BJ (cell line): Measurements from ENCODE around the gene ATG13. TPM values are rescaled to one million over a fixed set of nuclear protein-coding genes. Genes with fewer than 3 reads are reported as not detected.

Experiments
- CTCF ChIA-PET: fragments of 350-600 bp; formaldehyde crosslinking; extraction: SDS; loops from one replicate; lab custom pipeline; 2021; ENCODE audit warnings: antibody characterized with exemption, inconsistent platforms; lab: Yijun Ruan, JAX
- POLR2A ChIA-PET: fragments of 300-600 bp; sonication (Branson Sonifier 250); formaldehyde crosslinking; extraction: SDS; loops from one replicate; lab custom pipeline; 2021; ENCODE audit warnings: antibody characterized with exemption; lab: Charles Lee
- DNase-seq: peaks from one replicate; pipeline ENCODE4 v3.0.0-alpha.2; 2011; ENCODE audit warnings: low read depth
- H3K27me3 ChIP-seq: 2 replicates; pipeline ENCODE4 v1.6.0; 2011; ENCODE audit warnings: low read length; ENCODE audit not compliant: control insufficient read depth, insufficient read depth
- H3K36me3 ChIP-seq: 2 replicates; pipeline ENCODE4 v1.5.1; 2011; ENCODE audit warnings: low read length; ENCODE audit not compliant: control insufficient read depth, insufficient read depth
- H3K4me3 ChIP-seq: 2 replicates; pipeline ENCODE4 v1.5.1; 2011; ENCODE audit warnings: low read depth, mild to moderate bottlenecking, control low read depth, low read length
- CTCF ChIP-seq: IDR thresholded peaks from 2 replicates; pipeline ENCODE4 v1.5.1; 2011; ENCODE audit warnings: low read depth, mild to moderate bottlenecking, control low read depth, inconsistent platforms, low read length, moderate library complexity; ENCODE audit not compliant: insufficient read depth
- polyA plus RNA-seq: library from polyadenylated mRNA; depleted of rRNA; stranded (reverse); fragments of >200 nt; gene quantifications from 2 replicates; pipeline ENCODE4 v1.2.3, GENCODE V29; 2011

ATG13 gene
- polyA plus RNA-seq, 1 experiment = 111 TPM

GRCh38 chr11:46618837-46619236 is 1.5 kb downstream of the ATG13 start:
- TF ChIP-seq CTCF = no peak
- Histone ChIP-seq H3K27me3 (no peaks in the 10 kb centered on the region), H3K4me3 (no peak overlapping the region; the same call in 1 of the 2 replicates), H3K36me3 (no peaks in the 10 kb centered on the region; the same call in 1 of the 2 replicates)
- no peak for DNase-seq
- ChIA-PET POLR2A (no interaction called here), CTCF (interaction anchor here (0.7 to 3.1 kb wide), 17 partner anchors 8 to 236 kb away, joined by 3 to 15 read pairs (median 5); partner anchors contain the start of gene CHRM4)

- POLR2A ChIA-PET = no interaction called here
- TF ChIP-seq CTCF = no peak
These were observed 8.1 kb downstream of the ATG13 start for GRCh38 chr11:46625406-46625805.

GRCh38 chr11:46628961-46629360 is 11.6 kb downstream of the ATG13 start:
- Histone ChIP-seq H3K4me3 (no peak overlapping the region), H3K27me3 (no peaks in the 10 kb centered on the region), H3K36me3 (peaks cover 11% of the 10 kb centered on the region)
- ChIA-PET CTCF (interaction anchor here (1.3 to 1.5 kb wide), 2 partner anchors 11 to 14 kb away, joined by 3 to 4 read pairs; partner anchors contain the start of genes ATG13 and HARBI1), POLR2A (no interaction called here)
- no peak for TF ChIP-seq CTCF
- no peak for DNase-seq

More at GRCh38 chr11:46625406-46625805, 8.1 kb downstream of the ATG13 start:
- CTCF ChIA-PET = interaction anchor here (0.7 to 1.4 kb wide), 3 partner anchors 12 to 86 kb away, joined by 3 to 5 read pairs (median 4); no protein-coding TSS in a partner anchor
- Histone ChIP-seq H3K36me3 (peaks cover 5% of the 10 kb centered on the region), H3K4me3 (no peak overlapping the region), H3K27me3 (no peaks in the 10 kb centered on the region)
- DNase-seq = no peak

- no peak for TF ChIP-seq CTCF
- Histone ChIP-seq H3K4me3 (no peak overlapping the region), H3K36me3 (peaks cover 9% of the 10 kb centered on the region), H3K27me3 (no peaks in the 10 kb centered on the region)
- CTCF ChIA-PET = interaction anchor here (0.6 to 1.5 kb wide), 5 partner anchors 13 to 45 kb away, joined by 3 to 5 read pairs (median 4); partner anchors contain the start of genes ATG13 and HARBI1
- POLR2A ChIA-PET = no interaction called here
- DNase-seq = no peak
These were observed 12.9 kb downstream of the ATG13 start for GRCh38 chr11:46630237-46630636.

- CTCF ChIA-PET = interaction anchor here (1.6 kb wide), 1 partner anchor 14 kb away, joined by 9 read pairs; the partner anchor contains the start of genes ATG13 and HARBI1
- TF ChIP-seq CTCF = no peak
- DNase-seq = no peak
- Histone ChIP-seq H3K36me3 (peaks cover 7% of the 10 kb centered on the region), H3K27me3 (no peaks in the 10 kb centered on the region), H3K4me3 (no peak overlapping the region)
- POLR2A ChIA-PET = no interaction called here
These were observed 14.3 kb downstream of the ATG13 start for GRCh38 chr11:46631676-46632075.
